DMS114 treated with DMSO at 0.1 percent for 48 hours (cell line): ENCODE data around the gene CLHC1.
"Not testable (repeated sequence)": the region's sequence is repeated elsewhere in the genome, so short reads cannot be mapped to it uniquely, and the experiment has no call there.

Source experiments
- DNase-seq: peaks from one replicate; lab custom pipeline; 2025; ENCODE audit not compliant: unreplicated experiment; lab: John Stamatoyannopoulos, UW

CLHC1 gene

DNA sequence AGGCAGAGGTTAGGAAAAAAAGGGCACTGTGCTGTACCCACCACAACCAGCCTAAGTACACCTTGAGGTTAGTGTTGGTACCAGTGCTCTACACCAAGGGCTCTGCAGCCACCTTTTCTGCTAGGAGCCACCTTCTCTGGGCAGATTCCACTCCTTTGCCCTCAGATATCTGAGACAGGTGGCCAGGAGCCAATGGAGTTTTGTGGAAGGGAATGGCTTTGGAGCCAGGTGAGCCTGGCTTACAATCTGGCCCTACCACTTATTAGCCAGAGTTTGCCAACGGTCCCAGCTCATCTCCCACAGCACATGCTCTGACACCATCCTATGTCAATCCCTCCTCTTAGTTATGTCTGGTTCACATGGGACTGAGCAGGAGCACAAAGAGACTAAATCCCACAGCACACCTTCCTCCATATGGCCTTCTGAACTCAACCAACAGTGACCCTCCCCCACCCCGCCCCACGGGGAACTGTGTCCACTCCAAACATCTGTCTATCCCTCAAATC, 77.5 kb downstream of the CLHC1 start:
- DNase-seq = no peak

DNA sequence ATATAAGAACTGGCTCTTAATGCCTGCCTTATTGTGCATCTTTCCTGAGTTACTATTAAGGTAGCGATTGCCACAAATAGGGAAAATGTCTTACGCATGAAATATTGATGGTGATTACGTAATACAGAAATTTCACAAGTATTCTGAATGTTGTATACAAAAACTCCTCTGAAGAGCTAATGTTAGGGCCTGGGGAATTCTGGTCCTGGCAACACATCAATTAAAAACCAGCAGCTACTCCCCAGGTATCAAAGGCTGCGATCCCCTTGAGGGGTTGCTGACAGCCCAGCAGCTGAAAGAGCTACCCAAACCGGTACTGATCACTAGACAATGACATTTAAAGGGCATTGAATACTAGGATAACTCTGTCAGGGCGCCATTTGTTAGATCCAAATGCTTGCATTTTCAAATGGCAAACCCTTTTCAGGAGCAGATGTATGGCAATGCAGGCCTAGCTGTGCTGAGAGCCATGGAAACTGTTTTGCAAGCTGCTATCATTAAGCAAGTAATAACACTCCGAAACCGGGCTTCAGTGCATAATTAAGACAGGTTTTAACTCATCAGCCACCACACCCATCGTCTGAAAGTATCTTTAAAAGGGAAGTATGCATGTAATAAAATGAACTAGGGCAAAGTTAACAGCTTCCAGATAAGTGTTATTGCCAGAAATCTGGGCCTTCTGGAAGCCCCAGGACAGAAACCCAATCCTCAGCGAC, 78.4 kb downstream of the CLHC1 start:
- no peak for DNase-seq

DNA sequence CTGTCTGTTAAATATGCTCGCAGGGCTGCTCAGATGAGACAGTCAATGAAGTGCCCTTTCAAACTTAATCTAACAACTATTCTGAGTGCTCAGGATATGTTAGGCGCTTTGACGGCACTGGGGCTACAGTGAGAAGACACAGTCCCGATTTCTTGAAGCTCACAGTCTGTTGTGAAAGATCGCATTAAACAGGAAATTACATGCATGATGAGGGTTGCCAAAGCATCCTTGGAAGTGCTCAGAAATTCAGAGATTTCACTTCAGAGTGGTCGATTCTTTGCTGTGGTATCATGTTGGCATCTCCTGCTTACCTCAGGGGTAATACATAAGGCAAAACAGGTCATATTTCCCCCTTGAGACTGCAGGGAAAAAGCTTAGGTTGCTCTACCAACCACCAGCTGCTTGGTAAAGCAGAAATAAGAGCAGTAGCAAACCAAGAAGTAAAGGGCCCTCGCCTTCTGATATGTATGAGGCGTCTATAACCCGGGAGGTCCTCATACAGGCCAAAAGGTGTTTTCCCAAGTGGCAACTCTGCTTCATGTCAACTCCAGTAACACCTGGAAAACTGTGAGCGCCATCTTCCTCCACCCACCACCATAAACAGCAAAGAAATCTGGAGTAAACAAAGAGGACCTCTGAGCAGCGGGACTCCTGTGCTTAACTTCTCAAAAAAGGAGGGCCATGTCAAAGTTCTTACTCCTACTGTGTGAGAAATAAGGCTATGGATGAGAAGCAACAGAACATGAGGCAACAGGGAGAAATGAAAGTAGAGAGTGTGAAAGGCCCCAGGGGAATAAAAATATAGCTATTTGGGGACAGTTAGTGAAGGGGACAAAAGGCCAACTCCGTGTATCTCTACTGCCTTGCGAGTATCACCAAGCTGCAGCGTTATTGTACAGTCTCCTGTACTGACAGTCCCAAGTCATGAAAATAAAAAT, 79.3 kb downstream of the CLHC1 start:
- no peak for DNase-seq

DNA sequence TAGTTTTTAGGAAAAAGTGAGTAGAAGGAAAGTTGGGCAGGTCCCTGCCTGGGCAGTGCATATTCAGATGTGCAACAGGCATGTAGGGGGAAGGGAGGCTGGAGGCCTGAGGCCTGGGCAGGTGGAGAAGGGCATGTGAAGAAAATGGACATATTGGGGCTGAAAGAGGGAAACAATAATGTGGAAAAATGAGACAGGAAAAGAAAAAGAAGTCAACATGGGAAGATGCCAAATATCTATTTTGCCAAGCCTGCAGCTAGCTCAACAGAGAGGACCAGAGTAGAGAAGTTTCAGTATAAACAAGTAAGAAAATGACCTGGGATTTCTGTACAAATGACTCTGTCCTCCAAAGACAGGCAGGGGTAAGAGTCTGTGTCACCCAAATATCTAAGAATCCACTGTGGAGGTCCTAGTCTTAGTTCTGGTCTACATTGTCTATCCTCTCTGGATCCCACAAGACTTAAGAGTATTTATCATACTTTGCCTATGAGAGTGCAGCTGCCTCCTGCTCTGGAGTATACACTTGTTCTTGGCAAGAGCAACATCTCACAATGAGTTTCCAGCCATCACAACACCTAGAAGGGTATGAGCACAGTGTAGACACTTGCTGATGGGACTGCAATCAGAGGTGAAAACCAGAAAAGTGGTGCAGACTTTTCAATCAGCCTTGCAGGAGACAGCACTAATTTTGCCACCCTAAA, 80.2 kb downstream of the CLHC1 start:
- no peak for DNase-seq

DNA sequence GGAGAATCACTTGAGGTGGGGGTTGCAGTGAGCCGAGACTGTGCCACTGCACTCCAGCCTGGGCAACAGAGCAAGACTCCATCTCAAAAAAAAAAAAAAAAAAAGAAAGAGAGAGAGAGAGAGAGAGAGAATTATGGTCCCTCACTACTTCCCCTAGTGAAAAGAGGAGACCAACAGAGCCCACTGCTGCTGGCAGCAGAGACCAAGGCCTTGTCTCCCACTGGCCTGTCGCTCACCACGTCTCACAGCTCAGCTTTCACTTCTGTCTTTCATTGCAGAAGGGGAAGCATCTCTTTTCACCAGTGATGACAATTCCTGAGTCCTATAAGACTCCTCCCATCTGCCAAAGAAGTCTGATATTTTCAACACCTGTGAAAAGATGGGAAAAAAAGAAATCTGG, 81.3 kb downstream of the CLHC1 start:
- no peak for DNase-seq

DNA sequence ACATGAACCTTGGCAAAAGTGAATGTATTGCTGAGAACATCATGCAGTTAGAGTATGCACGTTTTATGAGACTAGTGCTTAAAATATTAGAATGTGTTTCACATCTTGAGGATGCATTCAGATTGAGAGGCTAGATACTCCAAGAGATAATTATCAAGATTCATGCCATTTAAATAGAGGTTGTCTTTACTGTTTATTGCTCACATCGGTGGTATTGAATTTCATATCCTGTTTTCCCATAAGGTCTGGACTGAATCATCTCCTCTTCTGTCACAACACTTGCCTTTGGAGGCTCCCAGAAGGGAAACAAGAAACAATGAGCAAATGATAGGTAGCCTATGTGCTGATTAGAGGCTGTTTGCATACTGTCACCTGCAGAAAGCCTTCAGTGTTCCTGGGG, 83.8 kb downstream of the CLHC1 start:
- DNase-seq = no peak

DNA sequence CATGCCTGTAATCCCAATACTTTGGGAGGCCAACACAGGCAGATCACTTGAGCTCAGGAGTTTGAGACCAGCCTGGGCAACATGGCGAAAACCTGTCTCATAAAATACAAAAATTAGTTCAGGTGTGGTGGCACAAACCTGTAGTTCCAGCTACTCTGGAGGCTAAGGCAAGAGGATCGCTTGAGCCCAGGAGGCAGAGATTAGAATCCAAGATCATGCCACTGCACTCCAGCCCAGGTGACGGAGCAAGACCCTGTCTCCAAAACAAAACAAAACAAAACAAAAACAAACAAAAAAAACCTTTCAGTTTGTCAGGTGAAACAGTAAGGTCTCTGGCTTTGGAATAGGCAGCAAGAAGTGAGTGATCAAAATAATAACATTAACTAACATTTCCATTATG, 84.6 kb downstream of the CLHC1 start:
- DNase-seq = no peak

DNA sequence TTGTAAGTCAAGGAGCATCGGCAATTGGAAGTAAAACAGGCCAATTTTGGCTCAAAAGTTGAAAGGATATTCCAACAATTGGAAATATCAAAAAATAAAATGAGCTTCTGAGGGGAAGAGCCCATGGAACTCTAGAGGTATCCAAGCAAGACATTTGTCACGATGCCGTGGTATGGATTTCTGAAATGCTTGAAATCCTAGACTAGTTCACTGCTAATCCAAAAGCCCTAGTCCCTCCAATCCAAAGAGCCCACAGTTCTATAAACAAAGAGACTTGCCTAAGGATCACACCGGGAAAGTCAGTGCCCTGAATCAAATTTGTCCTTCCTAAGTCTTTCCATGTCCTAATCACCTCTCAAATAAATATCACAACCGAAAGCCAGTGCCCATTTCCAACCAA, 85.1 kb downstream of the CLHC1 start:
- no peak for DNase-seq

DNA sequence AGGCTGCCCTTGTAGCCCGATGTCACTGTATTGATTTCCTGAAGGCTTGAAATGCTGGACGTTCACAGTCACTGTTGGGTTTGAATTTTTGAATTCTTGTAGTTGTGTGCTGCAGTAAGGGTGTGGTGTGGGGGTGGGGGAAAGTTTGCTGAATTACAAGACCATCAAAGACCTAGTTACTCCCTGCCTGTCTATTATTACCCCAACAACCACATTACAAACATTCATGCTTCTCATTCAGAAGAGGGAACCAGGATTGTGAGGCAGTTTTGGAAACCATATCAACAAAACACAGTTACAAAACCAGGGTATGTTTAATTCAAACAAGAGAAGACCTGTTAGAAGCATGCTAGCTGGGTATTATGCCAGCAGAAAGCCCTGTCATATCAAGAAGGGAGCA, 85.8 kb downstream of the CLHC1 start:
- DNase-seq = no peak

DNA sequence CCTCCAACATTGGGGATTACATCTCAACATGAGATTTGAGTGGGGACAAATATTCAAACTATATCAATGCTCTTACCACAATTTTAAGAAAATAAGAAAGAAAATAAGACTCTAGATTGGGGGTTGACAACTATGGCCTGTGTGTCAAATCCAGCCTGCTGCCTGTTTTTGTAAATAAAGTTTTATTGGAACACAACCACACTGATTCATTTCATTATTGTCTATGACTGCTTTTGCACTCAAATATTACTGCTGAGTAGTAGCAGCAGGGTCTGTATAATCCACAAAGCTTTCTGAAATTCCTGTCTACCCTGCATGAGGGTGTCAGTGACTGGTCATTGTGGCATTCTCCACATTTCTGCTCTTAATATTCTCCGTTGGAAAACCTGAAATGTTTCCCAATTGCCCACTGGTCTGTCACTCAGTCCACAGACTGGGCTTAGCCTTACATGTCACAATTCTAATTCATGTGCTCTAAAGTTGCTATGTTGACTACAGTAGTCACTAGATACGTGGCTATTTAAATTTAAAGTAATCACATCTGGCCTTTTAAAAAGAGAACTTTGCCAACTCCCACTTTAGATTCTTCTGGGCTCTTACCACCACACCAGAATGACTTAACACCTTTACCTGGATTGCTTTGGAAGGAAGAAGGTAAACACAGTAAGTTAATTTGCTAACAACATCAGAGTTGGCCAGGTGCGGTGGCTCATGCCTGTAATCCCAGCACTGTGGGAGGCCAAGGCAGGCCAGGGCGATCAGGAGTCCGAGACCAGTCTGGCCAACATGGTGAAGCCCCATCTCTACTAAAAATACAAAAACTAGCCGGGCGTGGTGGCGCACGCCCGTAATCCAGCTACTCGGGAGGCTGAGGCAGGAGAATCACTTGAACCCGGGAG, 86.9 kb downstream of the CLHC1 start:
- no peak for DNase-seq

DNA sequence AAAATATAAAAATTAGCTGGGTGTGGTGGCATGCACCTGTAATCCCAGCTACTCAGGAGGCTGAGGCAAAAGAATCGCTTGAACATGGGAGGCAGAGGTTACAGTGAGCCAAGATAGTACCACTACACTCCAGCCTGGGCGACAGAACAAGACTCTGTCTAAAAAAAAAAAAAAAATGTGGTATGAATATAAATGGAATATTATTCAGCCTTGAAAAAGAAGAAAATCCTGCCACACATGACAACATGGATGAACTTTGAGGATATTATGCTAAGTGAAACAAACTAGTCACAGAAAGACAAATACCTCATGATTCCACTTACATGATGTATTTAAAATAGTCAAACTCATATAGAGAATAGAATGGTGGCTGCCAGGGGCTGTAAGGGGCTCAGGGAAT, 88.4 kb downstream of the CLHC1 start:
- not testable (repeated sequence) for DNase-seq

DNA sequence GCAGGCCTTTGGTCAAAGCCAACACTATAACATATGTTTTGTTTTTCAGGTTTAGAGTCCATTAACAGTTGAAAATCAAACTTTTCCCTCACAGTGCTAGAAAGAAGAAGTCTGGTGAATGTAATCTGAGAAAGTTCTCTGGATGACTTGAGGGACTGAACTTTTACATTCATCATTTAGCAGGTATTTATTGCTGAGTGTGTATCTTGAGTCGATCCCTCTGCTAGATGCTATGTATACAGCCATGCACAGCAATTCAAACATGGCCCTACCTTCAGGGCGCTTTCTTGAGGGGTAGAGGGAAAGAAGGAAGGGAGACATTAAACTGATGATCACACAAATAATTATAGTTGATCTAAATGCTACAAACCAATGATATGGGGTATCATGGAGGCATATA, 89.6 kb downstream of the CLHC1 start:
- no peak for DNase-seq

DNA sequence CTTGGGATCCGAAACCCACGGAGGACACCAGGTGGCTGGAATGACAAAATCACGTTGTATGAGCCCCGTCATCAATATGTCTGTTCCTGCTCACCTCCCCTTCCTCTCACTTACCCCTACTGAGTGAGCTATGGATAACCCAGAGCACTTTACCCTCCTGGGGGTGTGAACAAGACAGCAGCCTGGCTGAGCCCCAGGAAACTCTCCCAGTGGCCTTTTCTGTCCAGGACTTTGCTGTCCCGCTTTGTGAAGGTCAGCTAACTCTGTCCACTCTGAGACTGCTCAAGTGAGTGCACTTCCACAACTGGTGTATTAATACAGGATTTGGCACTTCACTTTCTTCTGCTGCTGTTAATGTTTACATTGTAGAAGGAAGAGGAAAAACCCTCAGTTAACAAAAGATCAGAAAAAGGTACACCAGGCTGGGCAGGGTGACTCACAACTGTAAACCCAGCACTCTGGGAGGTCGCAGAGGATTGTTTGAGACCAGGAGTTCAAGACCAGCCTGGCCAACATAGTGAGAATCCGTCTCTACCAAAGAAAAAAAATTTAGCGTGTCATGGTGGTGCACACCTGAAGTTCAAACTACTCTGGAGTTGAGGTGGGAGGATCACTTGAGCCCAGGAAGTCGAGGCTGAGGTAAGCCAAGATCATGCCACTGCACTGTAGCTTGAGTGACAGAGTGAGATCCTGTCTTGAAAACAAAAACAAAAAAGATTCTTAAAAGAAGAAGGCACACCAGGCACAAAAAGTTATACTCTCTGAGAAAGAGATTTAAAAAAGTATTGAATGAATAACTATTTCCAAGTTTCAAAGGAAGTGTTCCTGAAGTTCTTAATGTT, 90.3 kb downstream of the CLHC1 start:
- DNase-seq = no peak

DNA sequence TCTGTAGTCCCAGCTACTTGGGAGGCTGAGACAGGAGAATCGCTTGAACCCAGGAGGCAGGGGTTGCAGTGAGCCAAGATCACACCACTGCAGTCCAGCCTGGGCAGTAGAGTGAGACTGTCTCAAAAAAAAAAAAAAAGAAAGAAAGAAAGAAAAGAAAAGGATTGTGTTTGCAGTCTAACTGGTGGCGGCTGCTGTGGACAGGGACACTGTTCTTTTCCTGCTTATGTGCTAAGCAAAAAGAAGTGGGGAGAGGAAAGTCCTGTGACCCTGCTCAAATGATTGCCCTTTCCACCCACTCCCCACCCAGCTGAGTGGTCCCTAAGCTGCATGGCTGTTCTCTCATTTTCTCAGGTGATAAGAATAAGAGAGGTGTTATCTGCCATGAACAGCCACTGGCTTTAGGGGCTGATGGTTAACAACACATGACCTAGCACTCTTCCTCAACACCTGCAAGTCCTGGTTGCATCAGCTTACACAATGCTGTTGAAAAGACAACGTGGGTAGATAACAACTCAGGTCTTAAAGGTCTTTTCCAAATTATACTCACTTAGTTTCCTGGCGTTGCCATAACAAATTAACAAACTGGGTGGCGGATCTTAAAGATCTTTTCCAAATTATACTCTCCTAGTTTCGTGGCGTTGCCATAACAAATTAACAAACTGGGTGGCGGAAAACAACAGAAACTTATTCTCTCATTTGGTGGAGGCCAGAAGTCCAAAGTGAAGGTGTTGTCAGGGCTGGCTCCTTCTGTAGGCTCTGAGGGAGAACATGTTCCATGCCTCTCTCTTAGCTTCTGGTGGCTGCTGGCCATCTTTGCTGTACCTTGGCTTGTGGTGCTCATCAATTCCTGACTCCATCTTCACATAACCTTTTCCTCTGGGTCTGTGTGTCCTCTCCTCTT, 91.5 kb downstream of the CLHC1 start:
- no peak for DNase-seq

DNA sequence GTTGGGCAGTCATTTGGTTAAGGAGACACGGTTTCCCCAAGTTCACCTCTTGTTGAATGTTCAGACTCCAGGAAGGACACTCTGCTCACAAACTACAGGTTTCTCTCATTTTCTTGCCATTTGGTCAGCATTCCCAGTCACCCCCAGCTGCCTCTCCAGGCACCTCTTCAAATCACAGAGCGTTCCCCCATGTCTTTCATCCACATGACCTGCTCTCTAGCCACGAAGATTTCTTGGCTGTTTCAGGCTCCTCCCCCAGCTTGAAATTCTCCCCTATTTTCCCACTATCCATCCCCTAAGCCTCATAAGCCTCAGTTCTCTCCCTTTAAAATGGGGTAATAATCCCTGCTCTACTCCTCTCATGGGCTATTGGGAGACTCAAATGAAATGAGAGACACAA, 92.8 kb downstream of the CLHC1 start:
- no peak for DNase-seq

DNA sequence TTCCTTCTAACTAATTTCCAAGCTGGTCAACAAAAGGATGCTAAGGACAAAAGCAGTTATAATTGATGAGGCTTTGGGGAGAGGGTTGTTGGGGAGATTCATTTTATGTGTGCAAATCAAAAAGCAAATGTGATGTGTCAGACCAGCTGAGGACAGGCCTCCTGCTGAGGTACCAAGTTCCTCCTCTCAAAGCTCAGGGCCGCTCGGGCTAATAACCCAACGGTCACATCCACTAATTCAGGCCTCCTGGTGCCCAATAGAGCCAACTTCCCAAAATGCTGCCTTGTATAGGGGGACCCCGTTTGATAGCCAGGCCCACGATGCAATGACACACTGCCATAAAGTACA, 93.2 kb downstream of the CLHC1 start:
- DNase-seq = no peak

DNA sequence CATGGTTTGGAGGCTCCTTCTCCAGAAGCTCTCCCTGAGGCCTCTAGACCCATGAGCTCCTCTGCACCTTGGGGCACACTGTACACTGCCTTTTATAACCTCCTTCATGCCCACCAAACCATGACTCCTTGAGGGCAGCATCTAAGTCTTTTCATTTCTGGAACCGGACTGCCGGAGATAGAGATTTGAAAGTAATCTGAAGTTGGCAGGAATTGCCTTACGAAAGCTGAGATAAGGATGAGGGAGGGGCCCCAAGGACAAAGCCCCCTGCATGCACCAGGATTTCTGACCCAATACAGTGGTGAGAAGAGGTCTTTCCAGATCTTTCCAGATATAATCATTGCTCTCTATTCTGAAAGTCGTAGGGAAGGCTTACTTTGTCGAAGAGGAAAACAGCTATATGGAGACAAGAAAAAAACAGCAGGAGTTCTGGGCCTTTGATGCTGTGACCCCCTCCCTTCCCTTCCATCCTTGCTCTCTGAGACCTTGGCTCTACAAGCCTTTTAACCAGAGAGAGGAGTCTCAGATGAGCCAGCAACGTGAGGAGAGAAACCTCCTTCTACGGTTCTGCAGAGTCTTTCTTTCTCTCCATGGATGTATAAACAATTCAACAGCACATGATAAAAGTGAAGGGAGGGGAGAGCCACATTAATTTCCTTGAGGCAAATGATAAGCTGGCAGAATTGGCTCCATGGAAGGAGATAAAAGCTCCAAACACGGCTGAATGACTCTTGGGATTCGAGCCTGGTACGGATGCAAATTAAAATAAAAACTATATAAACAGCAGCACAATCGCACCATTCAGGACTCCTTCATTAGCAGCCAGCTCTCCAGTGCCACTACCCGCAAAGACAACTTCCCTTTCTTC, 93.8 kb downstream of the CLHC1 start:
- no peak for DNase-seq
